ENCODE measurements around the gene STRADA. TPM values are rescaled to one million over a fixed set of nuclear protein-coding genes. Genes with fewer than 3 reads are reported as not detected.

The STRADA gene
- 13.4 TPM for total RNA-seq

GRCh38 chr17:63741408-63742173, at the start of gene STRADA:
Gene STRADA, minus strand, starts transcription at chr17:63741799. Its CDS starts 13,430 bp downstream, at chr17:63728369.
- peak; percentile 97 for ATAC-seq
- DNase-seq (ENCODE audit: low spot score): peak; percentile 100

GRCh38 chr17:63790057-63790456, 48.5 kb upstream of the STRADA start:
- DNase-seq (ENCODE audit: low spot score): no peak
- ATAC-seq: no peak

GRCh38 chr17:63786971-63787711, 45.5 kb upstream of the STRADA start:
- ATAC-seq (no peak), DNase-seq (ENCODE audit: low spot score) (no peak)

- DNase-seq (ENCODE audit: low spot score): no peak
- ATAC-seq: no peak
Observed at GRCh38 chr17:63786117-63786516, 44.5 kb upstream of the STRADA start.

GRCh38 chr17:63785556-63785955, 44.0 kb upstream of the STRADA start:
- no peak for DNase-seq (ENCODE audit: low spot score)

GRCh38 chr17:63783522-63783921, 41.9 kb upstream of the STRADA start:
- no peak for ATAC-seq
- no peak for DNase-seq (ENCODE audit: low spot score)

More at GRCh38 chr17:63785556-63785955, 44.0 kb upstream of the STRADA start:
- ATAC-seq: no peak

GRCh38 chr17:63780928-63781327, 39.3 kb upstream of the STRADA start:
- DNase-seq (ENCODE audit: low spot score): no peak
- no peak for ATAC-seq

GRCh38 chr17:63780507-63780906, 38.9 kb upstream of the STRADA start:
- ATAC-seq: peak; percentile 11
- no peak for DNase-seq (ENCODE audit: low spot score)

GRCh38 chr17:63775420-63775819, 33.8 kb upstream of the STRADA start:
- no peak for DNase-seq (ENCODE audit: low spot score)
- no peak for ATAC-seq

GRCh38 chr17:63774969-63775265, 33.3 kb upstream of the STRADA start:
- no peak for ATAC-seq
- no peak for DNase-seq (ENCODE audit: low spot score)

- ATAC-seq (peak; percentile 9), DNase-seq (ENCODE audit: low spot score) (peak; percentile 93)
Observed at GRCh38 chr17:63774141-63774968, 32.8 kb upstream of the STRADA start, which contains the start of gene DDX42. Gene DDX42, plus strand, starts transcription at chr17:63774170. Its CDS starts 12,880 bp downstream, at chr17:63787050.

GRCh38 chr17:63773272-63774140, 31.9 kb upstream of the STRADA start, which contains the start of gene CCDC47:
Gene CCDC47, minus strand, starts transcription at chr17:63773597. Its CDS starts 7,422 bp downstream, at chr17:63766175.
- peak; percentile 100 for DNase-seq (ENCODE audit: low spot score)
- peak; percentile 87 for ATAC-seq

GRCh38 chr17:63772801-63773271, 31.2 kb upstream of the STRADA start:
- no peak for ATAC-seq
- no peak for DNase-seq (ENCODE audit: low spot score)

- DNase-seq (ENCODE audit: low spot score) (no peak), ATAC-seq (no peak)
Observed at GRCh38 chr17:63768433-63768832, 26.8 kb upstream of the STRADA start.

GRCh38 chr17:63766754-63767153, 25.2 kb upstream of the STRADA start:
- no peak for DNase-seq (ENCODE audit: low spot score)
- no peak for ATAC-seq

- no peak for DNase-seq (ENCODE audit: low spot score)
- ATAC-seq: no peak
Observed at GRCh38 chr17:63764716-63765115, 23.1 kb upstream of the STRADA start.

GRCh38 chr17:63762161-63763078, 20.8 kb upstream of the STRADA start:
- peak; percentile 25 for ATAC-seq
- no peak for DNase-seq (ENCODE audit: low spot score)

GRCh38 chr17:63760771-63761539, 19.4 kb upstream of the STRADA start:
- ATAC-seq: no peak
- DNase-seq (ENCODE audit: low spot score): no peak

Data from left lobe of liver (tissue), 2 donors.